NCI-H2107 treated with DMSO at 0.1 percent for 48 hours (cell line): ENCODE measurements around the gene TRIM62.

Experiments used
- DNase-seq: peaks from one replicate; lab custom pipeline; 2025; ENCODE audit not compliant: unreplicated experiment; lab: John Stamatoyannopoulos, UW

TRIM62 gene

DNA sequence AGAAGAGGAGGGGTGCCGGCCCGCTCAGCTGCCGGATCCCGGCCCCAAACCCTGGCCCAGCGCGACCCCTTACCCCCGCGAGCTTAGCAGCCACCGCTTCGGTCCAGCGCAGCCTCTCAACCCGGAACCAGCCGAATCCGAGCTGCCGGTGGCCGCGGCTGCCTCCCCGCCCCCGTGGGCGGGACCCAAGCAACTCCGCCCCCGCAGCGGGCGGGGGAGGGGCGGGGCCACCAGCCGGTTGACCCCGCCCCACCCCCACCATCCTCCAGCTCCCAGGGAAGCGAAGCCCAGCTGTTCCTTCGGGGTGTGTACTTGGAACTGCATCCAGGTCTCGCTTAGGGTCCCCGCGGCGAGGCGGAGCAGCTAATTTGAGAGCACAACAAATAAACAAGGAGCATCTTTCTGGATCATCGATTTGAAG is at the start of gene TRIM62:
Gene TRIM62, minus strand, starts transcription at position 123 of the 421 bp plus-strand sequence. CDS start 611 bp downstream, outside the sequence.
- peak; percentile 68 for DNase-seq

DNA sequence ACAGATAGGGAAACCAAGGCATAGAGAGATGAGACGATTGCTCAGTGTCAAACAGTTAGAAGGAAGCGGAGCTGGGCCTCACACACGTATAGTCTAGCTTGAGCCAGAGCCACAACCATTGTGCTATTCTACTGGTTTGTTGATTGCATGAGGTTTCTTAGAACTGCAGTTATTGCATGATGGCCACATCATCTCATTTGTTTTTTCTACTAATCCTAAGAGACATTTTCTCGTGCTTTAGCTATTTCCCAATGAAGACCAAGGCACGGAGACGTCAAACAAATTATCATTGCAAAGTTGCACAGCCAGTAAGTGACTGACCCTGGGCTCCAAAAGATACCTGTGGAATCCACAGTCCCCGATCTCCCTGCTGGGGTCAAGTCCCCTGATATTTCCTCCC is 49.3 kb upstream of the TRIM62 start:
- DNase-seq = no peak

DNA sequence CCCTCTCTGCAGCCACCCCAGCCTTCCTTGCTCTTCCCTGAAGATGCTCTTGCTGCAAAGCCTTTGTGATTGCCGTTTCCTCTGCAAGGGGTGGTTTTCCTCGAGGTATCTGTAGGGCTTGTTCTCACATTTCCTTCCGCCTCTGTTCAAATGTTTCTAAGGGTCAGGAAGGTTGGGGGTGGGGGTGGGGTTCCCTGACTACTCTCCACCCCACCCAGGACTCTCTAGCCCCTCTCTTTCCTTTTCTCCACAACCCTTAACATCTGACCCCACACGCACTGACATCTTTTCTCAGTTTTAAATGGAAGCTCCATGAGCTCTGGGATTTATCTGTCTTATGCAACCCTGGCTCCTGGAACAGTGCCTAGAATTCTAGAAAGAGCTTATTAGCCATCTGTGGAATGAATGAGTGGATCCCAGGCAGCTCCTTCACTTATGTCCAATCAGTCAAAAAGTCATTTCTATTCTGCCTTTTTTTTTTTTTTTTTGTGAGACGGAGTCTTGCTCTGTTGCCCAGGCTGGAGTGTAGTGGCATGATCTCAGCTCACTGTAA is 47.2 kb upstream of the TRIM62 start:
- DNase-seq = no peak

DNA sequence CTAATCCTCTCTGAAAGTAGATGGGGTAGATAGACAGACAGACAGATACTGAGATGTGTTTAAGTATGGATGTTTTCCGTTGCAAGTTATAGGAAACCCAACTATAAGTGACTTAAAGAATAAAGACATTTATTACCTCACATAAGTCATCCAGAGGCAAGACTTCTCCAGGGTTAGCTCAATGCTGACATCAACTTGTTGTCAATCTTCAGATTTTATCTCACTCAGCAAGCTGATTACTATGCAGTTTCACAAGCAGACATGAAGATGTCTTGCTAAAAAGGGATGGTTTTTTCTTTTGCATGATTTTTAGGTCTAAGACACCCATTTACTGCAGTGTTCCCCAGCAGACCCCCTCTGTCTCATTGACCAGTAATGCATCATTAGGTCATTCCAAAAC is 43.7 kb upstream of the TRIM62 start:
- DNase-seq = no peak

DNA sequence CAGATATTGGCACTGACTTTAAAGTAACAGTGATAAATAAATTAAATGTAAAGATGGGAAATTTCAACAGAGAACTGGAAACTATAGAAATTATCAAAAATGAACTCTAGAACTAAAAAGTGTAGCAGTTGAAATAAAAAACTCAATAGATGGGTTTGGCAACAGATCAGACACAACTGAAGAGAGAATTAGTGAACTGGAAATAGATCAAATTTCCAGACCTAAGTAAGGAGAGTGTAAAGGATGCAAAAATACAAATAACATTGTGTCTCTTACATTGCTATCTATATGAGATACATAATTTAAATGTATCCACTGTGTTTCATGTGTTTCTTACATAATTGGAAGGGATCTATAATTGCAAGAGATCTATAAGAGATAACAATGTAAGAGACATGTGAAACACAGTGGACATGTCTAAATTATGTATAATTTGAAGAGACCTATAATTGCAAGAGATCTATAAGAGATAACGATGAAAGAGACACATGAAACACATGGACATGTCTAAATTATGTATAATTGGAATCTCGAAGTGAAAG is 42.4 kb upstream of the TRIM62 start:
- no peak for DNase-seq

DNA sequence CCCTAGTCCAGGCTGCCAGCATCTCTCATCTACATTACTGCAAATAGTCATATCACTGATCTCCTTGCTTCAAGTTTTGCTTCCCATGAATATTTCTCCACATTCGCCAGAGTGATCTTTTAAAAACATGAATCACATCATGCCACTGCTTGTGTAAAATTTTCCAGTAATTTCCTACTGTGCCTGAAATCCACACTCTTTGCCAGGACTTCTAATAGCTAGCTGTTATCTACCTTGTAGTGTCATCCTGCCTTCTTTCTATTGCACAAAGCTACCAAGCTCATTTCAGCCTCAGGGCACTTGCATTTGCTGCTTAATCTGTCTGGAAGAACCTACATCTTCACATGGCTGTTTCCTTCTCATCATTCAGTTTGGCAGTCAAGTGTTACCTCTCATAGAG is 40.5 kb upstream of the TRIM62 start:
- DNase-seq = no peak

DNA sequence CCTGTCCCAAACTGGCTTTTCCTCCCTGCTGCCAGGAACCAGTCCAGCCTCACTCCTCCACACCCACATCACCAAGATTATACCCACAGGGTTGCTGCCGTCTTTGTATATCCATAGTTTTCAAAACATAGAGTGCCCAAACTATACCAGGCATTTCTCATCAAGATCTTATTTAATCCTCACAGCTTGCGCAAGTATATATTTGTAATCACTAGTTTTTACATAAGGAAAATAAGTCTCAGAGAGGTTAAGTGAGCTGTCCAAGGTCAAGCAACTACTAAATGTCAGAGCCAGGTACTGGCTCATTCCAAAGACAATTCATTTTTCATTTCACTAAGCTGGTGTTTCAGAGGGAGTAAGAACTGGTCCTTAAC is 39.5 kb upstream of the TRIM62 start:
- DNase-seq = no peak

DNA sequence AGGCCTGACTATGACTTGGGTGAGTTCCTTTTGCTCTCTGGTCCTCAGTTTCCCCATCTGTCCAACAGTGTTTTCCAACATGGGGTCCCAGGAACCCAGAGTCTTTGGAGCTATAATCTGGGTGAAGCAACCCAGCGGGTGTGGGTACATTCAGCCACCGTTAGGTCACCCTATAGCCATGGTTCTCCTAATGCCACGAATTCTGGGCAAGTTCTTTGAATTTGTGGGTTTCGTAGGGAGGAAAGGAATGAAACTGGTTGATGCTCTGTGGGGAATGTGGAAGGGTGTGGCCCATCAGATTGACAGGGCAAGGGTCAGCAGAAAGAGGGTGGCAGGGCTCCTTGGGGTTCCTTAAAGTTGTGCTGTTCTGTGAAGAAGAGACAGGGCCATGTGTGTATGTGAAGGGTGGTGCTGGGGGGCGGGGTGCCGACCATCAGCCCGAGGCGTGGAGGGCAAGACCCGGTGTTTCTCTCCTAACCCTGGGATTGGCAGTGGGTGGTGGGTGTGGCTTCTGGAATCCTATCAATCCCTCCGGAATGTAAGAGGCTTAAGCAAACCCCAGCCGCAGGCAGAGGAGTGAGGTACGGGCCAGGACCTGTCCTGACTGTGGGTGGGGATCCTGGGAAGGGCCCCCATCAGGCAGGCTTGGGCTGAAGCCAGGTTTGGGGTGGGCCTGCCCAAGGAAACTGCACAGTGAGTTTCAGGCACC is 39.0 kb upstream of the TRIM62 start:
- DNase-seq = no peak

DNA sequence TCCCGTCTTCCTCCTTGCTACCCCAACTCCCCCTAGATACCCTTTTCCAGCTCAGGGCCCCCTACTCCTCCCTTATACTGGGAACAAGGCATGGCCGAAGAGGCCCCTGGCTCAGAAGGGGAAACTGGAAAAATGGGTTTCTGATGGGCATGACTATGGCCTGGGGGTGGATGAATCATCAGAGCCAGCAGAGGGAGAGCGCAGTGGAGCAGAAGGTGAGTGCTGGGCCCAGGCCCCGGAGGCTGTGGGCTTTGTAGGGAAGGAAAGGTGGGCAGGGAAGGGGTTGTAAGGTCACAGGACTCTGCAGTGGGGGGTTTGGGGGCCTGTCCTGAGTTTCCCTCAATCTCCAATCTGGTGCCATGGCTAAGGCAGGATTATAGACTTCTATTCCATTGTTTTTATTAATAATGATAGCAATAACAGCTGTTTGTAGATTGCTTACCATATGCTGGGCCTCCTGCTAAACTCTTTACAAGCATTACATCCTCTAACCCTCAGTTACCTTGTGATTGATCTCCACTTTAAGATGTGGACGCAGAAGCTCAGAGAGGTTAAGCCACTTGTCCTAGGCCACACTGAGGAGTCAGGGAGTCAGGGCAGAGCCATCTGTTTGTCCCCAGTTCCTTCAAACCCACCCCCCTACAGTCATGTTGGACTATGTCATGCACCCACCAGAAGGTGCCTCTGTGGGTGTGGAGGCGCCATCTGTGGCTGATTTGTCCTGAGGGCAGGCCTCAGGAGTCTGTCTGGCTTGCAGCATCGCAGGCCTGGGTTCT is 38.2 kb upstream of the TRIM62 start:
- no peak for DNase-seq

DNA sequence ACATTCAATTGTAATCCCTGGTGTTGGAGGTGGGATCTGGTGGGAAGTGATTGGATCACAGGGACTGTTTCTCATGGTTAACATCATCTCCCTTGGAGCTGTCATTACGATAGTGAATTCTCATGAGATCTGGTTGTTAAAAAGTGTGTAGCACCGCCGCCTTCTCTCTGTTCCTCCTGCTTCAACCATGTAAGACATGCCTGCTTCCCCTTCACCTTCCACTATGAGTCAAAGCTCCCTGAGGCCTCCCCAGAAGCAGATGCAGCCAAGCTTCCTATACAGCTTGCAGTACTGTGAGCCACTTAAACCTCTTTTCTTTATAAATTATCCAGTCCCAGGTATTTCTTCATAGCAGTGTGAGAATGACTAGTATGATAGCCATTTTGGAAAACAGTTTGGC is 30.1 kb upstream of the TRIM62 start:
- DNase-seq = no peak

DNA sequence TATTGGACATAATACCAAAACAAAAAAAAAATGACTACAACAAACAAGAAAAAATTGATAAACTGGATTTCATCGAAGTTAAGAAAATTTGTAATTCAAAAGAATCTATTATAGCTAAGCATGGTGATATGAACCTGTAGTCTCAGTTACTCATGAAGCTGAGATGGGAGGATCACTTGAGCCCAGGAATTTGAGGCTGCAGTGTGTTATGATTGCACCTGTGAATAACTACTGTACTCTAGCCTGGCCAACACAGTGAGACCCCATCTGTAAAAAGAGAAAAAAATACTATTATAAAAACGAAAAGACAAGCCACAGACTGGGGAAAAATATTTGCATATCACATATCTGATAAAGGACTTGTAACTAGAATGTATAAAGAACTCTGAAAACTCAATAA is 24.5 kb upstream of the TRIM62 start:
- no peak for DNase-seq

DNA sequence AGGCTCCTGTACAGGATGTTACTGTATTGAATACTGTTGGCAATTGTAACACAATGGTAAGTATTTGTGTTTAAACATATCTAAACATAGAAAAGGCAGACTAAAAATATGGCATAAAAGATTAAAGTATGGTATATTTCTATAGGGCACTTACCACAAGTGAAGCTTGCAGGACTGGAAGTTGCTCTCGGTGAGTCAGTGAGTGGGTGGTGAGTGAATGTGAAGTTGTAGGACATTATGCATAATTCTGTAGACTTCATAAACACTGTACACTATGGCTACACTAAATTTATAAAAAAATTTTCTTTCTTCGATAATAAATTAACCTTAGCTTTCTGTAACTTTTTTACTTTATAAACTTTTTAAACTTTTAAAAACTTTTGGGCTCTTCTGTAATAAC is 13.7 kb upstream of the TRIM62 start:
- DNase-seq = no peak

DNA sequence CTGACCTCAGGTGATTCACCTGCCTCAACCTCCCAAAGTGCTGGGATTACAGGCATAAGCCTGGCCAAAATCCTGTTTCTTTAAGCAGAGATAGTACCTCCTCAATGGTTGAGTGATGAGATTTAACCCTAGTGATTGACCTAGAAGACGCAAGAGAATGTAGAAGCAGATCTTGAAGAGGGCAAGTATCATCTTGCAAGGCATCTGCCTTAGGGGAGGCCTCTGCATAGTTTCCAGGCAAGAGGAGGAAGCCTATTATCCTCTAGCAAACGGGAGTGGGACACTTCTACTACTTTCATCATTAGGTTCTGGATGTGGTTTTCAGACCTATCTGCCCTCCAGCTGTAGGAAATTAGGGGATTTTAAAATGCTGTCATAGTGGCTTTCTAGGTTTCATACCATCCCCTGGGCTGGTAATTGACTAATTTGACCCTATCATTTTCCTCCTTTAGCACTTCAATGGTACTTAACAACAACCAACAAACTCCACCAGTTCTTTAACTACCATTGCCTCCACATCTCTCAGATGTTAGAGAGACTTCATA is 10.0 kb upstream of the TRIM62 start:
- no peak for DNase-seq

DNA sequence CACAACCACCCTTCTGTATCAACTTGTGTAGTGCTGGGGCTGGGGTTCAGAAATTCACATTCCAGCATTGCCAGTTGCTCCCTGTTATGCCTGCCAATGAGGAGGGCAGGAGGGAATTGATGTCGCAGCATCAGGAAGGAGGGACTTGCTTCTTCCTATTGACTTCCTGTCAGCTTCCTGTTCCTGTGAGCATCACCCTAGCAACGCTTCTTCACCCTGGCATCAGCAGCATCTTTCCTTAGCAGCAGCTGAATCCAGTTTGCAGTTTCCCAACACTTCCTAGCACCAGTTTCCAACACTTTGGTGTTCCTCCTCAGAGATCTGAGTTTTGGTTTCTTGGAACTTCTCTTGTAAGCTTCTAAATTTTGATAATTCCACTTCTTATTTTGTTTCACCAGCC is 8.9 kb upstream of the TRIM62 start:
- DNase-seq = no peak

DNA sequence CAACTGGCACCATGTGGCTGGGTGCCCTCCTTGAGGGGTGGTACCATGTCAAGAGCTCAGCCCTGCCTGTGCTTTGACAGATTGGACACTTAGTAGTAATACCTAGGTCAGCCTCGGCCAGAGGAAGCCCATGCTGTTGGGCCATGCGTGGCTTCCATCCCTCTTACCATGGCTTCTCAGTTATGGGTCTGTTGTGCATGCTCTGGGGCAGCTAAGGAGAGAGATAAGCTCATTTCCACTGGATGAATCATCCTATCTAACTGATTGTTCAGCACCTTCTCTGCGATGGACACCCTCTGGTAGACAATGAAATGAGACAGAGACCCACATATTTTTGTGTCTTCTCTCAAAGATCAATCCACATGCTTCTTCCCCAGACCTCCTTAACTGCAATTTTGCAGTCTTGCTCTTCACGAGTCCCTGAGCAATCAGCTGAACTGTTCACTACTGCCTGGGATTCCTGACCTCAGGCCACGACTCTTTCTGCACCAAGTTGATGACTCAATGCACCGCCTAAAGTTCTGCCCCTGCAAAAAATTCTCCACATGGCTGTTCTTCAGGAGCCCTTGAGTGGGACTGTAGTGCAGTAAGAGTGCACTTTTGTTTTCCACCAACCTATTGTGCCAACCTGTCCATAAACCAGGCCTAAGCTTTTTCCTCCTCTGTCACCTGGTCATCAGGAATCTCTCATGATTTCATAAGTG is 6.9 kb upstream of the TRIM62 start:
- no peak for DNase-seq

DNA sequence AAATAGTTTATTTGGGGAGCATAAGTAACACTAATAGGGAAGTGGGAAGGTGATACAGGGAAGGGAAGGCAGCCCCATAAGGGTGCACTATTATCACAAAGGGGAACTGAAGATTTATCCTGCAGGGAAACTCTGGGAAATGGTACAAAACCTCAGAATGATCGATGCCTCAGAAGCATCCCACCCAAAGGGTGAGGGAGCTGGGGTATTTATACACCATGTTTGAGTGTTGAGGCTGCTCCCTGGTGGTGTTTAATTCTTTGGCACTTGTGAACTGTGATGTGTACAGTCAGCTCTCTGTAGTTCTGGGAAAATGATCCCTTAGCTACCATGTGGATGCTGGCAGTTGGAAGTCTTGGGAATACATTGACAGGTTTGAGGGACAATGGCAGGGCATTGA is 5.1 kb upstream of the TRIM62 start:
- DNase-seq = no peak

DNA sequence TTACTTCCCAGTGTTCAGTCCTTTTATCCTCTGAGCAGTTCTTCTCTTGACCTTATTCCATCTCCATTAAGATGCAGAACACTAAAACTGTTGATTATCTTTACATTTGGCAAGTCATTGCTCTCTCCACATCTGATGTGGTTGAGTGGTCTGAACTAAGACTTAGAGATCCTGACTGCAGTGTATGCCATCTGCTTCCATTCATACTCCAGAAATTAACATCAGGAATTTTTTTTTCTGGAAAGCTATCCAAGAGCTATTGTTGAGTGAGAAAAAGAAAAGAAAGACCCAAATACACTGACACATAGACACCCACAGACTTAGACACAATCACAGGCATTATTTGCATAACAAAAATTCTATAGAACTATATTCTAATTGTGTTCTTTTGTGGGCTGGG is 3.7 kb upstream of the TRIM62 start:
- no peak for DNase-seq

DNA sequence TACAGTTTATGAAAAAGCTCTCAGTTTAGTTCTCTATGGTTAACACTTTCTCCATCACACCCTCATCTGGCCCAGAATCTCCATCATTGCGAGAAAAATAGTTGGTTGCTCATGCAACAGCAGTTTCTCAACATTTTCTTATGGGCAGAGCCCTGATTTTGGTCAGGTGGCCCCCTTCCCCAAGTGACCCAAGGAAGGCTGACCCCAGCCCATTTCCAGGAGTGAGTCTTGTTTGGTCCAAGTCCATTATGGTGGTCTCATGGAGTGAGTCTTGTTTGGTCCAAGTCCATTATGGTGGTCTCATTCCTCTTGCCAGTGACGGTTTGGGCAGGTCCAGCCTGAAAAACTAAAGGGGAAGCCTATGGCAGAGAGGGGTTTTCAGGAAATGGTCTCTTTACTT is 1.5 kb upstream of the TRIM62 start:
- no peak for DNase-seq

DNA sequence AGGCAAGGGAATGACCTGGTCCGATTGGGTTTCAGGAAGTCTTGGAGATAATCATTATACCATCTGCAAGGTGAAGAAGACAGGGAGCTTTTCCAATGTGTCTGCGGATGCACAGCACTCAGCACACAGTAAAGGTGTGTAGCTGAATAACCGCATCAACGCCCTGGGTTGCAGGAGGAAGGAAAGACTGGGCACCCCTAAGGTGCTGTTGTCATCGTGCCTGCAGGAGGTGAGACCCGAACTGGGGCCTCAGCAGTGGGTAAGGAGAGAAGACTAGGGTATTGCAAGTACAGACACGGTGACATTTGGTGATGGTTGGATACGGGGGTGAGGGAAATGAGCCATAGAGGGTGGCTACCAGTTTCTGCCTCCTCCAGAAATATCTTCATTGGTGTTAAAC is 1.1 kb upstream of the TRIM62 start:
- DNase-seq = no peak

DNA sequence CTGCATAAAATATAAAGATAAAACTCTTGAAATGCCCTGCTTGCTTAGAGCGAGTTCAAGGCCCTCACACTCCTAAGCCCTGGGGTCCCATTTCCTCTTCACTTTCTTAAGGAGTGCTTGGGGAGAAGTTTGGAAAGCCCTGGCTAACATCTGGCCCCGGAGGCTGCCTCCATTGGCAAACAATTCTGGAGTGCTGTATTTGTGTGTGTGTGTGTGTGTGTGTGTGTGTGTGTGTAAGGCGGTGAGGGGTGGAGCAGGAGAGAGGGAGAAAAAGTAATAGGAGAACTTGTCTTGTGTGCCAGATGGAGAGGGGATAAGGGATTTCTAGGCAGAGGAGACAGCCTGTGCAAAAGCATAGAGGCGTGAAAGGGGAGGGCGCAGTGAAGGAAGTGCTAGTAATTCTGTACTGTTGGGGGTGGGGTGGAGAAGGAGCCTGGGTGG is 578 bp upstream of the TRIM62 start:
- peak; percentile 91 for DNase-seq
